K562 treated with DMSO at 1 percent for 4 hours (cell line): Measurements from ENCODE around the gene ATP6V1B1. TPM values are rescaled to one million over a fixed set of nuclear protein-coding genes. Genes with fewer than 3 reads are reported as not detected.

ENCODE experiments used
- total RNA-seq: library from RNA; unstranded; fragments of 300-600 nt; gene quantifications from 2 replicates; pipeline ENCODE4 v1.2.3, GENCODE V29; 2022; ENCODE audit not compliant: insufficient read depth

ATP6V1B1 gene
- total RNA-seq: not detected in 2 replicates

GRCh38 chr2:70935468-70936164 lies at the start of gene ATP6V1B1:
Gene ATP6V1B1 (plus strand): TSS chr2:70935900. CDS start chr2:70935955, 55 bp downstream.

GRCh38 chr2:70978341-70979179 lies 42.9 kb downstream of the ATP6V1B1 start, which contains the start of gene ANKRD53:
Gene ANKRD53 (plus strand): TSS chr2:70978630. CDS start chr2:70978646, 16 bp downstream.

GRCh38 chr2:70994699-70995425 lies 59.2 kb downstream of the ATP6V1B1 start, which contains the start of gene TEX261:
Gene TEX261 (minus strand): TSS chr2:70994873. CDS start chr2:70994757, 116 bp downstream.

Other genes with a start within 250 kb of the ATP6V1B1 start
- gene ADD2, start 167.7 kb upstream of the ATP6V1B1 start, total RNA-seq: 19.9 and 20.5 TPM in 2 replicates
- not detected in 2 replicates for gene FIGLA, start 145.3 kb upstream of the ATP6V1B1 start, total RNA-seq
- gene CLEC4F, start 115.3 kb upstream of the ATP6V1B1 start, total RNA-seq: not detected in 2 replicates
- not detected in 2 replicates for gene CD207, start 100.1 kb upstream of the ATP6V1B1 start, total RNA-seq
- gene VAX2, start 35.3 kb upstream of the ATP6V1B1 start, total RNA-seq: not detected in 2 replicates
- not detected in 2 replicates for gene ANKRD53, start 42.7 kb downstream of the ATP6V1B1 start, total RNA-seq
- gene TEX261, start 59.0 kb downstream of the ATP6V1B1 start, total RNA-seq: 52.8 and 61.7 TPM in 2 replicates
- 35.1 and 58.0 TPM in 2 replicates for gene NAGK, start 132.7 kb downstream of the ATP6V1B1 start, total RNA-seq
- gene MCEE, start 194.3 kb downstream of the ATP6V1B1 start, total RNA-seq: 15.1 and 16.5 TPM in 2 replicates
- 16.9 and 20.2 TPM in 2 replicates for gene MPHOSPH10, start 194.7 kb downstream of the ATP6V1B1 start, total RNA-seq